Breast epithelium (tissue), 4 donors: Measurements from ENCODE around the gene EVC. TPM values are rescaled to one million over a fixed set of nuclear protein-coding genes. Genes with fewer than 3 reads are reported as not detected.

Source experiments
- DNase-seq, 2 donors: peaks; one replicate each; pipeline ENCODE4 v3.0.0-alpha.2; 2019; ENCODE audit warnings: low spot score in 2 of 2
- H3K27ac ChIP-seq, 2 donors: fragments of 200-600 bp; sonication (generic) in 1 of 2; one replicate each; pipeline ENCODE4 v1.5.1; 2016 to 2019; ENCODE audit warnings: mild to moderate bottlenecking in 1 of 2
- H3K27me3 ChIP-seq, 2 donors: fragments of 200-600 bp; sonication (generic) in 1 of 2; one replicate each; pipeline versions ENCODE4 v1.5.1 to v1.6.0; 2017 to 2019; ENCODE audit warnings: control low read depth in 1 of 2, mild to moderate bottlenecking in 1 of 2
- H3K36me3 ChIP-seq: fragments of 200-600 bp; one replicate; pipeline ENCODE4 v1.5.1; 2019
- H3K4me1 ChIP-seq, 2 donors: fragments of 200-600 bp; sonication (generic); one replicate each; pipeline ENCODE4 v1.5.1; 2016 to 2019; ENCODE audit warnings: control low read depth in 1 of 2
- H3K4me3 ChIP-seq, 3 donors: fragments of 200-600 bp; sonication (generic); 1 replicate in 2 of 3; 2 replicates in 1 of 3; pipeline ENCODE4 v1.5.1; 2016 to 2019; ENCODE audit warnings: mild to moderate bottlenecking in 3 of 3, moderate library complexity in 2 of 3
- H3K9me3 ChIP-seq, 2 donors: fragments of 200-600 bp; sonication (generic) in 1 of 2; one replicate each; pipeline ENCODE4 v1.5.1; 2016 to 2019; ENCODE audit warnings: control low read depth in 1 of 2
- CTCF ChIP-seq, 3 donors: fragments of 450-650 bp; IDR thresholded peaks; one replicate each; pipeline ENCODE4 v1.5.1; 2016 to 2017; ENCODE audit warnings: antibody characterized with exemption in 3 of 3, mild to moderate bottlenecking in 3 of 3, moderate library complexity in 3 of 3
- POLR2A ChIP-seq: fragments of 450-650 bp; IDR thresholded peaks from one replicate; pipeline ENCODE4 v1.6.1; 2016; ENCODE audit warnings: antibody characterized with exemption, mild to moderate bottlenecking, moderate library complexity
- POLR2AphosphoS5 ChIP-seq, 3 donors: sonication (generic); formaldehyde crosslinking; IDR thresholded peaks; one replicate each; pipeline ENCODE4 v1.6.1; 2017; ENCODE audit warnings: antibody characterized with exemption in 3 of 3
- intact Hi-C: fragments of 100-400 bp; cut with DNase I; formaldehyde crosslinking; loops from one replicate; pipeline ENCODE4 v1.15.1; 2023; ENCODE audit warnings: low total_unique reads
- total RNA-seq, 3 donors: library from RNA; depleted of rRNA; stranded (reverse); fragments of >200 nt; gene quantifications; one replicate each; pipeline ENCODE4 v1.1.0, GENCODE V29; 2016

Gene EVC
- total RNA-seq, 3 donors from 2014 or later = 20.0 to 27.5 (median 25.9) TPM

GRCh38 chr4:5701971-5702370, 9.0 kb upstream of the EVC start:
- Histone ChIP-seq H3K9me3 (no peaks in the 10 kb centered on the region), H3K27ac (no peak overlapping the region), H3K27me3 (no peaks in the 10 kb centered on the region), H3K4me1 (peaks cover 0 to 2% of the 10 kb centered on the region in 2 donors), H3K36me3 (no peaks in the 10 kb centered on the region), H3K4me3 (no peak overlapping the region)
- intact Hi-C loops = no loop called here
- DNase-seq = no peak
- no peak for TF ChIP-seq POLR2AphosphoS5 (IDR thresholded peaks at IDR 0.05)
- no peak for TF ChIP-seq CTCF (IDR thresholded peaks at IDR 0.05)
- TF ChIP-seq POLR2A = no peak

- Histone ChIP-seq H3K4me3 (no peak overlapping the region), H3K27me3 (no peaks in the 10 kb centered on the region), H3K36me3 (no peaks in the 10 kb centered on the region), H3K9me3 (no peaks in the 10 kb centered on the region), H3K27ac (no peak overlapping the region), H3K4me1 (peaks cover 0 to 6% of the 10 kb centered on the region in 2 donors)
- TF ChIP-seq POLR2A (no peak), CTCF (IDR thresholded peaks at IDR 0.05) (no peak), POLR2AphosphoS5 (IDR thresholded peaks at IDR 0.05) (no peak)
- no peak for DNase-seq
- intact Hi-C loops = no loop called here
Measured at GRCh38 chr4:5703831-5704230, 7.2 kb upstream of the EVC start.

GRCh38 chr4:5704276-5704675, 6.7 kb upstream of the EVC start:
- TF ChIP-seq POLR2A = no peak
- no peak for TF ChIP-seq POLR2AphosphoS5 (IDR thresholded peaks at IDR 0.05)
- TF ChIP-seq CTCF (IDR thresholded peaks at IDR 0.05) = no peak
- Histone ChIP-seq H3K9me3 (no peaks in the 10 kb centered on the region), H3K36me3 (no peaks in the 10 kb centered on the region), H3K27me3 (no peaks in the 10 kb centered on the region), H3K27ac (no peak overlapping the region), H3K4me3 (no peak overlapping the region), H3K4me1 (peaks cover 0 to 6% of the 10 kb centered on the region in 2 donors)
- no peak for DNase-seq
- intact Hi-C loops = no loop called here

- Histone ChIP-seq H3K4me3 (no peak overlapping the region), H3K36me3 (no peaks in the 10 kb centered on the region), H3K9me3 (no peaks in the 10 kb centered on the region), H3K27me3 (no peaks in the 10 kb centered on the region), H3K27ac (no peak overlapping the region), H3K4me1 (peaks cover 6 to 8% of the 10 kb centered on the region in 2 donors)
- TF ChIP-seq CTCF (IDR thresholded peaks at IDR 0.05) = no peak
- no peak for TF ChIP-seq POLR2AphosphoS5 (IDR thresholded peaks at IDR 0.05)
- TF ChIP-seq POLR2A = no peak
- no peak for DNase-seq
- intact Hi-C loops = no loop called here
Measured at GRCh38 chr4:5705647-5706320, 5.2 kb upstream of the EVC start.

- Histone ChIP-seq H3K27me3 (no peaks in the 10 kb centered on the region), H3K36me3 (no peaks in the 10 kb centered on the region), H3K4me1 (peaks cover 6 to 8% of the 10 kb centered on the region in 2 donors), H3K4me3 (peak overlapping the region in 1 of 3 donors; percentile 98), H3K27ac (no peak overlapping the region), H3K9me3 (no peaks in the 10 kb centered on the region)
- DNase-seq = no peak
- intact Hi-C loops = no loop called here
- TF ChIP-seq POLR2A = no peak
- TF ChIP-seq CTCF (IDR thresholded peaks at IDR 0.05) = no peak
- TF ChIP-seq POLR2AphosphoS5 (IDR thresholded peaks at IDR 0.05) = no peak
Measured at GRCh38 chr4:5706486-5707290, 4.3 kb upstream of the EVC start.
